NK-92 treated with Interleukin-12 subunit alpha and Interleukin-12 subunit beta, amount 100 ng/mL, for 24 hours (cell line): ENCODE data around the gene CRPPA.
"Not testable (repeated sequence)": the region's sequence is repeated elsewhere in the genome, so short reads cannot be mapped to it uniquely, and the experiment has no call there.

ENCODE experiments used
- DNase-seq: peaks from one replicate; lab custom pipeline; 2025; lab: John Stamatoyannopoulos, UW

The CRPPA gene

DNA sequence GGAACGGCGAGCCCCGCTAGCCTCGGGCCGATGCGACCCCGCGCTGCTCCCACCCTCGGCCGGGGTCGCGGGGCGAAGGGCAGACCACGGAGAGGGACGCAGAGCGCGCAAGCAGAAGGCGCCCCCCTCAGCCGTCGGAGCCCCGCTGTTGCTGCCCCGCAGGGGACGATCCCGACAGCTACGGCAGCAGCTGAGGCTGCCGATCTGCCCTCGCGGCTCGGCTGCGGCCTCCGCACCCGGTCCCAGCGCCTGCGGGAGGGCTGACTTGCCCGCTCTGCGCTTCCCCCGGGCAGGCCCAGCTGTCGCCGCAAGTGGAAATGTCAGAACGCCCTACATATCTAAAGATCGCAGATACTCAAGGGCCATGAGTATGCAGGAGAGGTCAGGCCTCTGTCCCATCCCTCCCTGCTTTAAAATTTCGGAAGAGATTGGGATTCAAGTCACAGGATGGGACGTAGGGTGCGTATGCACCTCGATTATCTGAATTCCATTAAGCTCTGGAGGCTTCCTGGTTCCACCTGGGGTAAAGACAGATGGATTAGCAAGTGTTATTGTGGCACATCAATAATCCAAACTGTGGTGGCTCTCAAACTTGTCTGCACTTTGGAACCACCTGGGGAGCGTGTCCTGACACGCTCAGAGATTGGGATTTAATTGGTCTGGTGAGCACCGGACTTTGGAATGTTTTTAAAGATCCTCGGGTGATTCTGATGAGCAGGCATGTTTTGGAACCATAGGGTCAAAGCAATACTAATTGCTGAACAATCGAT, at the start of gene CRPPA:
Gene CRPPA (minus strand): TSS at position 206 of the 770 bp plus-strand sequence. CDS start 216 bp downstream, outside the sequence.
- DNase-seq: no peak

DNA sequence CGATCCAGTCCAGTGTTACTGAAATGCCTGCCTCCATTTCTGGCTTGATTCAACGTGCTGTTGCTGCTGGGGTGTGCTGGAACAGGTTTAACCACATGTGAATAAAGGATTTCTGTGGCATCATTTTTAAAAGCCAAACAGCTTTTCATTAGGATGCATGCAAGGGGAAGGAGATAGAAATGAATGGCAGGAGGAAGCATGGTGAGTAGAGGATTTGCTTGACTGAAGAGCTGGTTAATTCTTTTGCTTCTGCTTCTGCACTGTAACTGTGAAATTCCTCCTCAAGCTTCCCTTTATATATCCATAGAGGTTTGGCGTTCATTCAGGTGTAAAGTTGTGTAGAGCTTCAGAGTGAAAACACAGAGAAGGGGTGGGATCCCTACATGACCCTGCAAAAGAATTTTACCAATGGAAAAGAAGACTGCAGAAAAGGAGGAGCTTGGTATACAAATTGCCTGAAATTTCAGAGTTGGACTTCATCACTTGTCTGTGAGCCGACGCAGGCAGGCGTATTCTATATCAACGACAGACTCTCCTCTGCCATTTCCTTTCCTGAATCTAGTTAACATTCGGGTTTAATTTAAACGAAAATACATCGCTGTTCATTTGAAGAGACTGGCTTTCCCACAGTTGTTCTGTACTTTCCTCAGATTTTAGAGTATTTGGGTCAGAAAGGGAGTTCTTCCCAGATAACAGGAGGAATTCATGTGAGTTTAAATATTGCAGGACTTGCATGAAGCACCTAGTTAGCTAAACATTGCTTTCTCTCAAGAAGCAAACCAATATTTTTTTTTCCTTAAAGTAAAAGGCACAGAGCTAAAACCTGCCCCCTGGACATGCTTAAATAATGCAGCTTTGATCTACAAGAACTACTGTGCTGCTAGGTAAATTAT, 44.4 kb upstream of the CRPPA start, which contains the start of gene SOSTDC1:
Gene SOSTDC1 (minus strand): TSS at position 270 of the 893 bp plus-strand sequence. CDS start 70 bp downstream, at position 200.
- DNase-seq: no peak

DNA sequence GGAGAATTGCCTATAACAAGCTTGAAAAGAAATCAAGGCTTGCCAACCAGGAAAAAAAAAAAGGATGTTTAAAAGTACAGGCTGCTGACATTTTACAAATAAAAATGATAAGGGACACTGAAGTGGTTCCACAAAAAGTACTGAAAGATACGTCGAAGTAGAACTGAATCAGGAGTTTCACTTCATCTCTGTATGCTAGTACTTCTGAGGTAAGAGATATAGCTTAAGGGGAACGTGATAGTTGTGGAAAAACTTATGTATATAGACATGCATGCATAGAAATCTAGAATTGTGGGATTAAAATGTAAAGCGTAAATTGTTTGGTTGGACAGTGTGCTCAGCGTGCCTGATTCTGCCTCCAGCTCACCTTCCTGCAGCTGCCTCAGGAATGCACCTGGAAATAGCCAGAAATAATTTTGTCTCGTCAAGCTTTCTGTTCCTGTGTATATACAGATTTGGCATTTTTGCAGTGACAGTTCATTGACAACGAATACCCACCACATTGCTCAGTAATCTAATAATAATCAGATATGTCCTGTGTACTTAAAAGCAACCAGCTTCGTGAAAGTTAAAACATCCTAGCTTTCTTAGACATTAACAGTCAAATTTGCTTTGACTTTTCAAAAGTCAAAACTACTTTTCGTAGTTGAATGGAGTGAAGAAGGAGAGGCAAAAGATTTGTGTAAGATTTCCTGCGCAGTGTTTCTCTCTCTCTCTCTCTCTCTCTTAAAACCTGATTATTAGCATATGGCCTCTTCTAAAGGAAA, 42.8 kb upstream of the CRPPA start:
- no peak for DNase-seq

DNA sequence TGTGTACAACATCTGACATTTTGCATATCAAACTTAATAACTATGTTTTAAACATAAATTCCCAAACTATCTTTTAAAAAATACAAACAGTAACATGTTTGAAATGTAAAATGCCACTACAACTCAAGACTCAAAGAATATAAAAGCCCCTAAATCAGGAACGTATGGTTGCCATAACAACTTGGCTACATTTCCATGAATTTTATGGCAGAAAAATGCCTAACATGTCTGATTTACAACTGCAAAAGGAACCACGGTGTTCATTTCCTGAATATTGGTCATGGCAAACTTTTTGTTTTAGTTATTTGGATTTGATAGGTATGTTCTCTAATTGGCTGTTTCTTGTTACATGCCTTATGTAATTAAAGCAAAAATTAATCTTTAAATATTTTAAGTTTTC, 42.2 kb upstream of the CRPPA start:
- DNase-seq: no peak

DNA sequence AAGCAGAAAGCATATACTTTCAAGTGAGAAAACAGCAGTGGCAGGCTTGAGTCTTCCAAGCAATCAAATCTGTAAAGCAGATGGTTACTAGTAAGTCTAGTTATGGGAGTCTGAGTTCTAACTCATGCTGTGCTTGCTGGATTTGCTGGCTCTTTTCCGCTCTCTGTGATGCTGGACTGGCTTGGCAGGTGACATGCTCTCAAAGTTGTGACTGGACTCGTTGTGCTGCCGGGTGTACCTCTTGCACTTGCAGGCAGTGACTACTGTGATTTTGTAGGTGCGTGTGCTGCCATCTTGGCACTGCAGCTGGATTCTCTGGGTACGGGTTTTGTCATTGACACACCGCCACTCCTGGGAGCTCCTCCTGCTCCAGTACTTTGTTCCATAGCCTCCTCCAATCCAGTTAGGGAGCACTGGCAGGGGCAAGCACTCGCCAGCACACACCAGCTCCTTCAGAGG, 41.1 kb upstream of the CRPPA start:
- DNase-seq: no peak

DNA sequence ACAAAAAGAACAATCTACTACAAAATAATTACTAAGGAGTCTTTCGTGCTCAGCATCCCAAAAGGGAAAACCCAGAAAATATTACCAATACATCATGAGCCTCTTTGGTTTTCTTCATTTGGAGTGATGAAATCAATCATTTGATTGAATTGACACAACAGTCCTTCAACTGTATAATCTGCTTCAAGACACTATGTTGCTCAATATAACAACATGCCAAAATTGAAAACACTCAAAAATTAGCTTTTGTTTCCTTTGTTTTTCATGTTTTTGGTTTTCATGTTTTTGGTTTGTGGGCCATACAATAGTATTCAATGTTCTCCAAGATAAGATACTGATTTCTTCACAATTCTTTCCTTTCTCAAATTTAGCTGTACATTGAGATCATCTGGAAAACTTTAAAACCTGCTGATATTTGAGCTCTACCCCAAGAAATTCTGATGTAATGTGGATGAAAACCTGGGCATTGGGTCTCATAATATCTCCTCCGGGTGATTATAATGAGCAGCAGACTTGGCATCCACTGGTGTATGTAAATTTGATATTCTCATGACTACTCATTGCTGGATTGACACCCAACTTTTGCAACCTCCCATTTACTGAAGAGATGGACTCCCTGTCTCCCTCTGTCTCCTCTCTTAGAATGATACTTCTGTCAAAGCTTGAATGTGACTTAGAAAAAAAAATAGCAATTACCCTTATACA, 39.6 kb upstream of the CRPPA start:
- no peak for DNase-seq

DNA sequence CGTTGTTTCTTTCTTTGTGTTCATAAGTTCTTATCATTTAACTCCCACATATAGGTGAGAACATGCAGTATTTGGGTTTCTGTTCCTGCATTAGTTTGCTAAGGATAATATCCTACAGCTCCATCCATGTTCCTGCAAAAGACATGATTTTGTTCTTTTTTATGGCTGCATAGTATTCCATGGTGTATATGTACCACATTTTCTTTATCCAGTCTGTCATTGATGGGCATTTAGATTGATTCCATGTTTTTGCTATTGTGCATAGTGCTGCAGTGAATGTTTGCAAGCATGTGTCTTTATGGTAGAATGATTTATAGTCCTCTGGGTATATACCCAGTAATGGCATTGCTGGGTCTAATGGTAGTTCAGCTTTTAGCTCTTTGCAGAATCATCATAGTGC, 35.0 kb upstream of the CRPPA start:
- DNase-seq: not testable (repeated sequence)

DNA sequence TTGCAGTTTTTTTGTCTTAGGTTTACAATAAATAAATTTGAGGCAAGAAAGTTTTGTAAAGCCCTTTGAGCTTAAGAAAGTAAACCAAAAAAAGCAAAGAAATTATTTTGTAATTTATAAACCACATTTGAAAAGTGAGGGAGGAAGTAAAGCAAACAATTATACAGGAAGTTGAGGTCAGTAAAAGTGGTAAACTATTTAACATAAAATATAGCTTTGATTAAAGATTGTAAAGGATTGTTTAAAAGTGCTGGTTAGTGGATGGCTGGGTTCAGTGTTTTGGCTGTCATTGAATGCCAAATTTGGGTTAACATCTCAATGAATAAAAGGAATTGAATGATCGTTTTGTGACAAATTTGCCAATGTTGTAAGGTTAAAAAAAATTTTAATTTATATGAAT, 34.3 kb upstream of the CRPPA start:
- DNase-seq: no peak

DNA sequence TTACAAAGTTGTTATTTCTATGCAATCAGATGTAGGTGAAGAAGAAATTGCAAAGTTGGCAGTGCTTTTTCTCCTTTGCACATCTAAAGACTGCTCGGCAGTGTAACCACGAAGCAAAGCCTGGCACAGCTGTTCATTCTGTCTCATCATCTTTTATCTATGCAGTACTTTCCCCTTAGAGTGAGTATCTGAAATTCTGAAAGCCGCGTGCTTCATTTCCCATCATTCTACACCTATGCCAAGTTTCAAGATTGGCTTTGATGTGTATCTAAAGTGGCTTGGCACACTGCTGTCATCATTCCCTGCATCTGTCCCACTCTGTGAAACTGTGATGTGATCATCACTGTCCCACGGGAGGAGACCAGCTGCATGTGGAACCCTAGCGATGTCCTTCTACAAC, 29.0 kb upstream of the CRPPA start:
- DNase-seq: no peak

DNA sequence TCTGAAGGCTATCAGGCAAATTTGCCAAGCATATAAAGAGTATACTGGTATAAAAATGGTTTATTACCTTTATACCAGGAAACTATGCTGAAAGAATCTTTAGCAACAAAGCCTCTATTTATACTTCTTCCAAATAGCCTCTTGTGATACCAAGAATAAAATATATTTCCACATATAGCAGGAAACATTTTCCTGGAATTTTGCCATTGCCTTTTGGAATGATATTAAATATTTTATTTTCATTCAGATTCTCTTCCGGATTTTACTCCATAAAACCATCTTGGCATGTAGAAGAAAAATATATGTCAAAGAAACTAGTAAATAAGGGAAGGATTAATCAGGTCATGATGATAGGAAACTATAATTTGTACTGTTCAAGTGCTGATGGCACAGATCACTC, 26.5 kb upstream of the CRPPA start:
- no peak for DNase-seq

DNA sequence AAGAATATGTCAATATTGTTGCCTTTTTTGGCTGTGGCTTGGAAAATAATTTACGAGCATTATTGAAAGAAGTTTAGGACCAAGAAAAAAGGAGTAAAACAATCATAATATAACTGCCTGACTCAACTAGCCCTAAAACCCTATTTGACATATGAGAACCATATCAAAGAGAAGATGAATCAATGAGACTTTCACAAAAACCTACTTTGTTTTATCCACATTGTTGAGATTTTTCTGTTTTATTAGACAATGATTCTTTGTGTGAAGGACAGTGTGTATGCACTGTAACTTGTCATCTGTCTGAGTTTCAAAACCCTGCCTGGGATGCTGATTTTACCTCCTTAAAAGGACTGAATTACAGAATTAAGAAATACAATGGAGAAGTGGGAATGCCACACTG, 25.2 kb upstream of the CRPPA start:
- DNase-seq: no peak

DNA sequence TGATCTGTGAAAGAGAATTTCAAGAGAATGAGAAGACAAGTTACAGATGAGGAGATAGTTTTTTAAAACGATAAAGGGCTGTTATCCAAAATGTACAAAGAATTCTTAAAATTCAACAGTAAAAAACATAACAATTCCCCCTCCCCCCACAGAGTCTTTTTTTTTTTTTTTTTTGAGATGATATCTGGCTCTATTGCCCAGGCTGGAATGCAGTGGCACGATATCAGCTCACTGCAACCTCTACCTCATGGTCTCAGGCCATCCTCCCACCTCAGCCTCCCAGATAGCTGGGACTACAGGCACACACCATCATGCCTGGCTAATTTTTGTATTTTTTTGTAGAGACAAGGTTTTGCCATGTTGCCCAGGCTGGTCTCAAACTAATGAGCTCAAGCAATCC, 22.5 kb upstream of the CRPPA start:
- not testable (repeated sequence) for DNase-seq

DNA sequence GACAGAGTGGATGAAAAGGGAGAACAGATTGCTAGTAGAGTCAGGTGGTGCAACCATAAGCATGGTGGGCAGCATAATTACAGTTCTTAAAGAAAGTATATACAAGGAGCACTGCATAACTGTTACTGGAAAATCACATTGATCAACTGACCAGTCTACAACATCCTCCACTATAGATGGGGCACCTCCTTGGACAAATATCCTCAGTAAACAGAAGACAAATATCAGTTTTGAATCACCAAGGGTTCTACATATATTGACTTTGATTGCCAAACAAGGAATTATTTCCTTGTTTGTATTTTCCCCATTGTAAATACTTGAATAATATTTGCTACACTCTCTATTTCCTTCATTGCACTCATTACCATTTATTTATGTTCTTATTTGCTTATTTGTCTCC, 17.6 kb upstream of the CRPPA start:
- no peak for DNase-seq

DNA sequence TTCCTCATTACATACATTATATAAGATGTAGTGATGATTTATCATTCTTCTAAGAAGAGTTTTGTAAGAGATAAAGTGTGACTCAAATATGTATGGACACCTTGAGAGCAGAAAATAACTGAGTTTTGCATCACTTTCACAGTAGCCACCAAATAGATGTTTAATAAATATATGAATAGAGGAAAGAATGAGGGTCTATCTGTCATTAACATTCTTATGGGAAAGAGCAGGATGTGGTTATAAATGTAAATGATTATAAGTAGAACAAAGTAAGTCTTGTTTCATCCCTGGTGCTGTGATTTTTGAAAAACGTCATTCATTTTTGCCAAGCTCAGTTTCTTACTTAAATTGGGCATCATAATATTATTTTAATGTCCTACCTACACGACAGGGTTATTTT, 15.0 kb upstream of the CRPPA start:
- DNase-seq: no peak

DNA sequence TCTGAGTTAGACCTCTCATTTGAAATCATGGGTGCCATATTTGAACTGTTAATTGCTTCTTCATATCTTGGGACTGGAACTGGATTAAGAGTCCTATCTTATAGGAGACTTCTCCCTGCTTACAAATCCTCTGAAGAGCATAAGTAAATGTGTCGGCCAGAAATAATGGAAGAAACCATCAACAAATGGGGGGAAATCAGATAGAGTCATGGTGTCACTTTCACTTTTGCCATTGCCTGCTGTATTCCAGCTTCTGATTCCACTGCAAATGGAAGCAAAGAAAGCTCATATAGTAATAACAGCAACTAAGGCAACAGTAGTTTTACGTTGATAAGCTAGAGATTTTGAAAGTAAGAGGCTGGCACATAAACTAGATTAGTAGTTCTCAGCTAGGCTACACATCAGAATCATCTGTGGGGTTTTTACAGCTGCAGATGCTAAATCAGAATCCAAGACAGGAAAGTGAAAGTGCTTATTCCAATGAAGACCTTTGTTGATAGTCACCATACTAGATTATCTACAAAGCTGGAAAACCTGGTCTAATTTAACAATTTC, 12.3 kb upstream of the CRPPA start:
- no peak for DNase-seq

DNA sequence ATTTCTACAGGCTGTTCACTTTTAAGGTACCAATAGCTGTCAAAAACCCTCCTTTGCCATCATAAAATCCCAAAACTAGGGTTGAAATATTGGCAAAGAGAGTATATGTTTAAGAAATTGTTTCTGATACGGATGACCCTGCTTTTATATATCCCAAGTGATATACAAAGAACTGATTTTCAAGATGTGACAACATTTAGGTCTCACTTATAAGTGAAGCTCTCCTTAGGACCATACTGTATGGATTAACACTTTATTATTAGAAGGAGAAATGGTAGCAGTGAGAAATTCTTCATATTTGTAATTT, 11.0 kb upstream of the CRPPA start:
- DNase-seq: no peak

DNA sequence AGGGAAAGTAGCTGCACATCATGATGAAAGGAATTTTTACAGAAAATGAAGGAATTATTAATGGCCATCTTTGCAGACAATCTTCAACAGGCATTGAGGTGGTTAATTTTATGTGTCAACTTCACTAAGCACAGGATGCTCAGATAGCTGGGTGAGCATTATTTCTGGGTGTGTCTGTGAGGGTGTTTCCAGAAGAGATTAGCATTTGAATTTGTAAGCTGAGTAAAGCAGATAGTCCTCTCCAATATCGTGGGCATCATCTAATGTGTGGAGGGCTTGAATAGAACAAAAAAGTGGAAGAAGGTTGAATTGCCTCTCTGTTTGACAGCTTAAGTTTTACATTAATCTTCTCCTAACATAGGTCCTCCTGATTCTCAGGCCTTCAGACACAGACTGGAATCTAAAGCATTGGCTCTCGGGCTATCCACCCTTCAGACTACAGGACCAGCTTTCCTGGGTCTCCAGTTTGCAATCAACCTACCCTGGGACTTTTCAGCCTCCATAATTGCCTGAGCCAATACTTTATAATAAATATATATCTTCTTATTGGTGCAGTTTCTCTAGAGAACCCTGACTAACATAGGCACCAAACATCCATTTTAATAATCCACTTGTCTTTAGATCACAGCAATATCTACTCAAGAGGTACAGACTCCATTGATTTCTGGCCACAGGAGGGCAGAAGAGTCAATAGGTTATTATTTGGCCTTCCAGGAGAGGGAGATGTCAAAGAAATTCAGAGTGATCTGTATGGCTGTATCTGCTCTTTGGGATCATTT, 10.5 kb upstream of the CRPPA start:
- no peak for DNase-seq

DNA sequence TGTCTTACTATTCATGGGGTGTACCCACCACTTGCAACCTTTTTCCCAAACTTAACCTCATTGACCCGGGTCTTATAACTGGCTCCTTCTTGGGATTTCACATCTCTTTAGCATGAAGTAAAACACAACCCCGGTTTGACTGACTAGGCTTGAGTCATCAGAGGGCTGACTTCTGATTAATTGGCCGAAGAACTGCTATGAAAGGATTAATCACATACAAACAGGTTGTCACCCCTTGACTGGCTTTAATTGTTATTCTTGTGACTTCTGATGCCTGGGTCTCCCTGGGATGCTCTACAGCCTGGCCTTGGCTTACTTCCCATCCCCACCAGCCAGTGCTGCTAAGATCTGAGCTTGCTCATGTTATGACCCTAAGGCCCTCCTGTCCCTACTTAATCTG, 8.8 kb upstream of the CRPPA start:
- DNase-seq: no peak

DNA sequence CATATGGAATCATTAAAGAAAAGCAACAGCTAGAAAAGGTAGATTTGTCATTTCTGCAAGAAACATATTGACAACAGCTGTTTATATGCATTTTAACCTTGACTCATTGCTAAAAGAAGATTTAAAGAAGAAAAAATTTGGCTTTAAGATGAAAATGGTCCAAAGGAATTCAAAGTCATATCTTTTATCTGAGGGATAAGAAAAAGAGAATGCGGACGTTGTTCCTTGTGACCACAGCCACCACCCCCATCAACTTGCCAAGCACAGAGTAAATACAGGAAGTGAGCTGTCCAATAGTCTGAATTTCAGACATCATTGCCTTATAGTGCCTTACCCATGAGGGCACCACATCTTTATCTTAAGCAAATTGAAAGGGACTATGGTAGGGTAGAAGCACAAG, 7.3 kb upstream of the CRPPA start:
- no peak for DNase-seq

DNA sequence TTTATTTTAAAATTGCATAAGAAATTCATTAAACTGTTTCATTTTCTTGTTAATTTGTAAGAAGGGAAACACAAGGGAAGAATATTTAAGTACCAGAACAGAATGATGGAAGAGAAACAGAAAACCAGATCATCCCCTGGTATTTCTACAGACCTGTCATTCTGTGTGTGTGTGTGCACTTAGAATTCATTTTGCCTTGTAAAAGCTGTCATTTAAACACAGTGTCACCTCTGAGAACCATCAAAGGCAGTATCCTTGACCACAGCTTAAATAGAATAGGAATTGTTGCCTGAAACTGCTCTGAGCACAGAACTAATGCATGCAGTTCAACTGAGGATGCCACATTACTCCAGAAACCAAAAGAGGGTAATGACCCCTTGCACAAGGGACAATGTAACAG, 6.8 kb upstream of the CRPPA start:
- no peak for DNase-seq

DNA sequence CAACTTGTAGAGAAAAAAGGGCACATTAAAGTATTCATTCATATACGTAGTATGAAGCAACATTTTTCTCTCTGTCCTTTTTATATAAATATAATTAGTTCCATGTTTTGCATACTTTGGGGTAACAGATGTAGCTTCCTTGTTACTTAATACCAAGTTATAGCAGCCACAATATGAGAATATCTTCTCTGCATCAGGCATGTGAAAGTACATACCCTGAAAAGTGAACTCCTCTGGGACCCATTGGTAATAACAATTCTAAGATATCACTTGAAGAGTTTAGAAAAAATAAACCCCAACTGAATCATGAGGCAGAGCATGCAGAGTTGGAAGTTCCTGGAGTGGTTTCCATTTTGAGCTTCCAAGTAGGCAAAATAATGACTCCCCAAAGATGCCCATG, 2.4 kb upstream of the CRPPA start:
- DNase-seq: no peak
